Liver (tissue), 9 donors: ENCODE measurements around the gene EBF3. TPM values are rescaled to one million over a fixed set of nuclear protein-coding genes. Genes with fewer than 3 reads are reported as not detected.

Source experiments
- DNase-seq: peaks from one replicate; pipeline ENCODE4 v3.0.0-alpha.2; 2017; ENCODE audit warnings: low spot score
- H3K27ac ChIP-seq, 2 donors: one replicate each; pipeline ENCODE4 v1.7.0; 2013; ENCODE audit warnings: inconsistent platforms in 2 of 2, low read length in 2 of 2, control low read depth in 1 of 2, low read depth in 1 of 2, mild to moderate bottlenecking in 1 of 2
- H3K27me3 ChIP-seq, 4 donors: one replicate each; pipeline versions ENCODE4 v1.6.1 to v1.7.0; 2013; ENCODE audit warnings: low read length in 3 of 4, inconsistent platforms in 1 of 4, mild to moderate bottlenecking in 1 of 4, moderate library complexity in 1 of 4; ENCODE audit not compliant: control insufficient read depth in 4 of 4, insufficient read depth in 4 of 4
- H3K36me3 ChIP-seq, 4 donors: one replicate each; pipeline versions ENCODE4 v1.6.1 to v1.7.0; 2013; ENCODE audit warnings: low read length in 3 of 4, mild to moderate bottlenecking in 3 of 4, low read depth in 1 of 4, moderate library complexity in 1 of 4; ENCODE audit not compliant: control insufficient read depth in 4 of 4, insufficient read depth in 3 of 4
- H3K4me1 ChIP-seq, 4 donors: one replicate each; pipeline versions ENCODE4 v1.6.1 to v1.7.0; 2013; ENCODE audit warnings: low read length in 3 of 4, mild to moderate bottlenecking in 3 of 4, moderate library complexity in 1 of 4; ENCODE audit not compliant: control insufficient read depth in 4 of 4, insufficient read depth in 4 of 4
- H3K4me3 ChIP-seq, 3 donors: one replicate each; pipeline versions ENCODE4 v1.6.1 to v1.7.0; 2013; ENCODE audit warnings: low read length in 3 of 3, control low read depth in 1 of 3, low read depth in 1 of 3, mild to moderate bottlenecking in 1 of 3
- H3K9ac ChIP-seq, 2 donors: one replicate each; pipeline ENCODE4 v1.7.0; 2013; ENCODE audit warnings: low read length in 2 of 2, mild to moderate bottlenecking in 2 of 2, moderate library complexity in 2 of 2, control low read depth in 1 of 2, low read depth in 1 of 2
- H3K9me3 ChIP-seq, 4 donors: one replicate each; pipeline versions ENCODE4 v1.6.1 to v1.7.0; 2013; ENCODE audit warnings: low read length in 3 of 4; ENCODE audit not compliant: control insufficient read depth in 4 of 4
- ATF3 ChIP-seq: IDR thresholded peaks from 2 replicates; pipeline ENCODE4 v1.6.1; 2016; ENCODE audit warnings: antibody characterized with exemption
- CTCF ChIP-seq: fragments of 150-350 bp; IDR thresholded peaks from 2 replicates; pipeline ENCODE4 v1.5.1; 2017; ENCODE audit warnings: improper control_type of control experiment, low read depth, low read length; ENCODE audit not compliant: missing input control
- EGR1 ChIP-seq, 2 donors: IDR thresholded peaks; 2 replicates each; pipeline ENCODE4 v1.6.1; 2016 to 2018; ENCODE audit warnings: antibody characterized with exemption in 2 of 2, low read depth in 2 of 2
- FOXA1 ChIP-seq: IDR thresholded peaks from 2 replicates; pipeline ENCODE4 v1.6.1; 2016; ENCODE audit warnings: antibody characterized with exemption
- FOXA2 ChIP-seq: IDR thresholded peaks from 2 replicates; pipeline ENCODE4 v1.6.1; 2016; ENCODE audit warnings: antibody characterized with exemption
- GABPA ChIP-seq, 2 donors: IDR thresholded peaks in 1 of 2; conservative IDR thresholded peaks in 1 of 2; 2 replicates each; pipeline ENCODE4 v1.6.1; 2016; ENCODE audit warnings: antibody characterized with exemption in 2 of 2, mild to moderate bottlenecking in 1 of 2, moderate library complexity in 1 of 2
- HNF4A ChIP-seq, 2 donors: conservative IDR thresholded peaks; 2 replicates each; pipeline ENCODE4 v1.6.1; 2016; ENCODE audit warnings: antibody characterized with exemption in 2 of 2, mild to moderate bottlenecking in 2 of 2
- HNF4G ChIP-seq: IDR thresholded peaks from 2 replicates; pipeline ENCODE4 v1.6.1; 2016; ENCODE audit warnings: antibody characterized with exemption
- JUND ChIP-seq, 2 donors: IDR thresholded peaks; 2 replicates each; pipeline ENCODE4 v1.6.1; 2016; ENCODE audit warnings: antibody characterized with exemption in 2 of 2
- NR2F2 ChIP-seq: IDR thresholded peaks from 2 replicates; pipeline ENCODE4 v1.6.1; 2016; ENCODE audit warnings: antibody characterized with exemption
- RAD21 ChIP-seq, 2 donors: IDR thresholded peaks; 2 replicates each; pipeline ENCODE4 v1.6.1; 2016; ENCODE audit warnings: antibody characterized with exemption in 2 of 2, mild to moderate bottlenecking in 2 of 2
- REST ChIP-seq: IDR thresholded peaks from 2 replicates; pipeline ENCODE4 v1.6.1; 2016; ENCODE audit warnings: antibody characterized with exemption, mild to moderate bottlenecking
- RXRA ChIP-seq, 2 donors: IDR thresholded peaks; 2 replicates each; pipeline ENCODE4 v1.6.1; 2017 to 2018; ENCODE audit warnings: antibody characterized with exemption in 2 of 2, mild to moderate bottlenecking in 1 of 2
- SP1 ChIP-seq: IDR thresholded peaks from 2 replicates; pipeline ENCODE4 v1.6.1; 2018; ENCODE audit warnings: antibody characterized with exemption, mild to moderate bottlenecking
- TAF1 ChIP-seq: conservative IDR thresholded peaks from 2 replicates; pipeline ENCODE4 v1.6.1; 2016; ENCODE audit warnings: antibody characterized with exemption, mild to moderate bottlenecking
- YY1 ChIP-seq: IDR thresholded peaks from 2 replicates; pipeline ENCODE4 v1.6.1; 2016; ENCODE audit warnings: antibody characterized with exemption, mild to moderate bottlenecking
- WGBS: extraction: QIAGEN DNeasy Blood & Tissue Kit; methylation state at CpG from one replicate; pipeline ENCODE4 v1.1.7; 2013; 5-methylcytosine and 5-hydroxymethylcytosine counted together
- polyA plus RNA-seq, 2 donors: library from polyadenylated mRNA; stranded (reverse) in 1 of 2; unstranded in 1 of 2; fragments of 200-250 nt in 1 of 2; fragments of >200 nt in 1 of 2; fragmentation: Nextera tagmentation in 1 of 2; extraction: Ambion mirVana in 1 of 2; gene quantifications; one replicate each; pipeline versions ENCODE4 v1.2.1 to v1.2.3, GENCODE V29; 2013 to 2015
- total RNA-seq, 2 donors: library from RNA; depleted of rRNA; stranded (reverse); fragments of >200 nt; gene quantifications; one replicate each; pipeline ENCODE4 v1.2.3, GENCODE V29; 2014
- TF ChIP-seq, protein P1 (sequence below): IDR thresholded peaks from 2 replicates; pipeline ENCODE4 v1.6.1; 2016; ENCODE audit warnings: antibody characterized with exemption
- TF ChIP-seq, protein P2 (sequence below): IDR thresholded peaks from 2 replicates; pipeline ENCODE4 v1.6.1; 2016; ENCODE audit warnings: antibody characterized with exemption
- donor health status: healthy.
- donor health status: healthy.
- donor health status: healthy.
- donor health status: healthy.
- donor health status: healthy.

The EBF3 gene
- total and polyA plus RNA-seq, 4 donors, result 0.02 to 0.08 TPM; not detected in 2

DNA sequence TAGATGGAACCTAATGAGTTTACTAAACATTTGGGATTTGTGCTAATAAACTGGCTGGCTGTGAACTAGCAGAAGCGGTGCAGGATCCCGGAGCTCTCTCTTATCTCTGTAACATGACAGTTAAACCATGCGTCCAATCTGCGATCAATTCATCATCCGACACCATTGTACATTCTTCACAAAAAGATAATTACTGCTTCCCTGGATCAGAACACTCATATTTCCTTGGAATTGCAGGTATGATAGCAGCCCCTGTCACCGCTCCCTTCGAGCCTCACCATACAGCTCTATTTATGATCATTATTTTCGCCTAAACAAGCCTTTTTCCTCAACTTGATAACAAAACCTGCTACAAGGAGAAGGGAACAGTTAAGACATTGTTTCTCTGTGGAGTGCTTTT lies 18.5 kb downstream of the EBF3 start:
- no peak for DNase-seq
- no peaks in the 10 kb centered on the region for H3K9me3 ChIP-seq
- H3K27ac ChIP-seq, result no peak overlapping the region
- no peaks in the 10 kb centered on the region for H3K4me1 ChIP-seq
- peaks cover 0 to 4% (median 0%) of the 10 kb centered on the region in 4 donors for H3K27me3 ChIP-seq
- WGBS, result 93% methylated on average over 8 of the region's 8 CpGs
- no peak overlapping the region for H3K4me3 ChIP-seq
- TF ChIP-seq EGR1 (IDR thresholded peaks at IDR 0.05; ENCODE audit: low read depth in 2 of 2) (no peak), FOXA1 (no peak)
- H3K36me3 ChIP-seq, result no peaks in the 10 kb centered on the region
- H3K9ac ChIP-seq, result no peak overlapping the region

DNA sequence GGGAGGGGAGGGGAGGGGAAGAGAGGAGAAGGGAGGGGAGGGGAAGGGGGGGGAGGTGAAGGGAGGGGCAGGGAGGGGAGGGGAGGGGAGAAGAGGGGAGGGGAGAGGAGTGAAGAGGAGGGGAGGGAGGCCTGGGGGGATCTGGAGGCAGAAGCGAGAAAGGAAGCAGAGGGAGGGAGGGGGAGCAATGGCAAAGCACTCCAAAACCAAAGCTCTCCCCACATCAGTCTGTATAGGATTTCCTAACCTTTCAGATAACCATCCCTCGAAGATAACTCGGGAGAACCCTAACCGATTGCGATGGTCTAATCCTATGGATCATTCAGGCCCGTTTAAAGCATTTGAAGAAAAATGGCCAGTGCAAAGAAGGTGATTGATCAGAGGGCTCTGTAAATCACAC lies 19.0 kb downstream of the EBF3 start:
- no peak overlapping the region for H3K4me3 ChIP-seq
- no peak overlapping the region for H3K9ac ChIP-seq
- no peak for DNase-seq
- no peaks in the 10 kb centered on the region for H3K36me3 ChIP-seq
- no peak for TF ChIP-seq REST
- TF ChIP-seq, protein P1, sequence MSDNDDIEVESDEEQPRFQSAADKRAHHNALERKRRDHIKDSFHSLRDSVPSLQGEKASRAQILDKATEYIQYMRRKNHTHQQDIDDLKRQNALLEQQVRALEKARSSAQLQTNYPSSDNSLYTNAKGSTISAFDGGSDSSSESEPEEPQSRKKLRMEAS, result no peak
- TF ChIP-seq EGR1 (IDR thresholded peaks at IDR 0.05; ENCODE audit: low read depth in 2 of 2), result no peak
- no peak for TF ChIP-seq RXRA (IDR thresholded peaks at IDR 0.05)
- no peak for TF ChIP-seq RAD21 (IDR thresholded peaks at IDR 0.05)
- TF ChIP-seq NR2F2, result no peak
- no peak for TF ChIP-seq HNF4A (conservative IDR thresholded peaks at IDR 0.05)
- TF ChIP-seq JUND (IDR thresholded peaks at IDR 0.05), result no peak
- TF ChIP-seq YY1, result no peak
- TF ChIP-seq TAF1, result no peak
- no peak for TF ChIP-seq FOXA1
- no peak for TF ChIP-seq GABPA (IDR thresholded peaks at IDR 0.05 in 1 of 2, conservative IDR thresholded peaks at IDR 0.05 in 1 of 2)
- TF ChIP-seq ATF3, result no peak
- no peak for TF ChIP-seq FOXA2
- no peak for TF ChIP-seq CTCF
- no peak for TF ChIP-seq HNF4G
- TF ChIP-seq SP1, result no peak
- TF ChIP-seq, protein P2, sequence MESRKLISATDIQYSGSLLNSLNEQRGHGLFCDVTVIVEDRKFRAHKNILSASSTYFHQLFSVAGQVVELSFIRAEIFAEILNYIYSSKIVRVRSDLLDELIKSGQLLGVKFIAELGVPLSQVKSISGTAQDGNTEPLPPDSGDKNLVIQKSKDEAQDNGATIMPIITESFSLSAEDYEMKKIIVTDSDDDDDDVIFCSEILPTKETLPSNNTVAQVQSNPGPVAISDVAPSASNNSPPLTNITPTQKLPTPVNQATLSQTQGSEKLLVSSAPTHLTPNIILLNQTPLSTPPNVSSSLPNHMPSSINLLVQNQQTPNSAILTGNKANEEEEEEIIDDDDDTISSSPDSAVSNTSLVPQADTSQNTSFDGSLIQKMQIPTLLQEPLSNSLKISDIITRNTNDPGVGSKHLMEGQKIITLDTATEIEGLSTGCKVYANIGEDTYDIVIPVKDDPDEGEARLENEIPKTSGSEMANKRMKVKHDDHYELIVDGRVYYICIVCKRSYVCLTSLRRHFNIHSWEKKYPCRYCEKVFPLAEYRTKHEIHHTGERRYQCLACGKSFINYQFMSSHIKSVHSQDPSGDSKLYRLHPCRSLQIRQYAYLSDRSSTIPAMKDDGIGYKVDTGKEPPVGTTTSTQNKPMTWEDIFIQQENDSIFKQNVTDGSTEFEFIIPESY, result no peak
- H3K27me3 ChIP-seq, result peaks cover 0 to 4% (median 0%) of the 10 kb centered on the region in 4 donors
- WGBS, result 81% methylated on average over 6 of the region's 6 CpGs
- H3K9me3 ChIP-seq, result no peaks in the 10 kb centered on the region
- H3K4me1 ChIP-seq, result no peaks in the 10 kb centered on the region
- no peak overlapping the region for H3K27ac ChIP-seq
